HS-5 (cell line): Measurements from ENCODE around the gene SLC17A4.
A peak's percentile ranks its signal among the peaks of the same experiment; 100 is the strongest.

Source experiments
- DNase-seq: peaks from one replicate; pipeline ENCODE4 v3.0.0-alpha.2; 2012; ENCODE audit warnings: low read depth

SLC17A4 gene

DNA sequence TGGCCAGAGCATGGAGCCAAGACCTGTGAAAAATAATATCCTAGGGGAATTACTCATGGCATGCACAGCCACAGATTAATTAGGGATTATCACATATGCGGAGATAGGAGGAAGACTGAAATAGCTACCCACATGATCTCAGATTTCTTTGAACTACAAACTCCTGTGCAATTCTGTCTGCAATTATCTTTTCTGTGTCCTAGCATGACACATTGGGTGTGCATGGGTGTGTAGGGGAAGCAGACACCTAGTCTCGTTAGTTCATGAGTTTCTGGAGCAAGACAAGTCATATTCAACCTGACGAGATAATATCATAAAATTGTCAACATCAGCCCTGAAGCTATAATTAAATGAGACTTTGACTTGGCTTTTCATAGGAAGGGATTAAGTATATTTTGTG, 3.6 kb upstream of the SLC17A4 start:
- DNase-seq = no peak

DNA sequence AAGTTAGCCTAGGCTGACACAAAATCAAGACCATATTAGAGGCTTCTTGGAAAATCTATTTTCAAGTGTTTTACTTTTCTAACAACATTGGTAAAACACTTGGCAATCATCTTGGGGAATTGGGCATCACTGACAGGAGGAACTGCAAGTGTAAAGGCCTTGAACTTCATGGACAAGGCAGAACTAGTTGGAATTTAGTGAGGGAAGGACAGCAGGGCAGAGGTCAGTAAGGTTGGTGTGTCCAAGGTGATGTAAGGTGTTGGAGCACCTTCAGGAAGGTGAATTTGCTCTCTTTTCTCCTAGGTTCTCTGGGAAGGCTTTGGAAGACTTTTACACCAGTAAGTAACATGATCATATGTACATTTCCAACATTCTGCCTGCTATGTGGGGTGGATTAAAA, 1.5 kb upstream of the SLC17A4 start:
- no peak for DNase-seq

GRCh38 chr6:25755483-25755882, 941 bp downstream of the SLC17A4 start:
- no peak for DNase-seq

DNA sequence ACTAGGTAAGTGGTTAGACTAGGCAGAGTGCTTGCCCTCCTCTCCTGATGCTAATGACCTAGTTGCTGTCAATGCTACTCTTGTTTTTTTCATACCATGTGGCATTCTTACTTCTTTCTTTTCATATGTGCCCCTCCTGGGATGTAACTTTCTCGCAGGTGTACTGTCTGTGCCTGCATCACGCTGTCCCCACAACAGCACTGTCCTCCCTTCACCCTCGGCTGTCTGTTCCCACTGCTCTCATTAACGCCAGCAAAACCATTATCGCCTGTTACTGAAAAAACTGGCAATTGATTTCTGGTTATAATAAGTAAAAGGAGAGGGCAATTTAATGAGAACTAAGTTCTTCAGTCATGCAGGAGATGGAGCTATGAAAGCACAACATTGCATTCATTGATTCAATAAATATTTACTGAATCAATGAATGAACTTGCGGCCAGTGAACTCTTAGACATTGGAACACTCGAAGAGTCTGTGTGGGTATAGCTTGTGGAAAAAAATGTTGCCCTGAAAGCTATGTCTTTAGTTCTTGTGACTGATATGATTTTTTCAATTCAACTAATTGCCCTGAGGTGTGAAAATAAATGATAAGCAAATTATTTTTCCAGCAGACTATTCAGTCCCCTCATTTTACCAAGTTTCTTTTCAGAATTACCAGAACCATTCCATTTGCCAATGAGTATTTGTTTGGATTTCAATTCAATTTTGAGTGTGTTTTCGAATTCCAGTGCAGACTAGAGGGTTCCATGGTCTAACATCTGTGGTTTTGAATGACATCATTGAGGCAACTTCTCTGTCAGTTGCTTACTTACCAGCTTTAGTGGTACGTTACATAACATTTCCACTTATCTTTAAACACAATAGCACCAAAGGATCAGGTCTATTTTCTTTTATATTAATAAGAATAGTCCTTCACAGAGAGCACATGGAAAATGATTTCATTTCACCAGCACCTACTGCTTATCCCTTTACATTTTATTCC, 2.1 kb downstream of the SLC17A4 start:
- DNase-seq = no peak

- no peak for DNase-seq
These were observed 3.5 kb downstream of the SLC17A4 start for GRCh38 chr6:25757936-25758642.

GRCh38 chr6:25764611-25765010, 10.1 kb downstream of the SLC17A4 start:
- DNase-seq = no peak

DNA sequence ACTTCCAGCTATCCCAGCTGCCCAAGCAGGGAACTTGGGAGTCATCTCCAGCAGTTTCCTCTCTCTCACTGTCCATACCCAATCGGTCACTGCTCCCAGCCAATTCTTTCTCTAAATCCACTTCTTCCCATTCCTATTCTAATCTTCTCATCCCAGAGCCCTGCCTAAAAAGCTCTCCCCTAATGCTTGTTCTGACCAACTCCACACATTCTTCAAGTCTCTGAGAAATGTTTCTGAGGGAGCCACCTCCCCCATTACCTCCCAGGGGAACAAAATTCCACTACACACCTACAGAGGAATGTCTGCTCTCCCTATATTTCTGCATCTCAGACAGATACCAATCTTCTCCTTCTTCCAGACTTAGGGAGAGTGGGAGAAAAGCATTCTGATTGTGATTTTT, 14.0 kb downstream of the SLC17A4 start:
- no peak for DNase-seq

DNA sequence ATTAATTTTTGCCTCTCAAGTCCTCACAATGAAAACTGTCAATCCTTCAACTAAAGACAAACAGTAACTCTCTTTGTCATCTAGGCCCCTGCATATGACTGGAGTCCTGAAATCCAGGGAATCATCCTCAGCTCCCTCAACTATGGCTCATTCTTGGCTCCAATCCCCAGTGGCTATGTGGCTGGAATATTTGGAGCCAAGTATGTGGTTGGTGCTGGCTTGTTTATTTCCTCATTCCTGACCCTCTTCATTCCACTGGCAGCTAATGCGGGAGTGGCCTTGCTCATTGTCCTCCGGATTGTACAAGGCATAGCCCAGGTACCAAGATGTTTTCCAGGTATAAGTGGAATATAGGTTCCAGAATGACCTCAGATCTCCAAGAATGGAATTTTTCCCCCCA, 15.4 kb downstream of the SLC17A4 start:
- DNase-seq = peak; percentile 10

DNA sequence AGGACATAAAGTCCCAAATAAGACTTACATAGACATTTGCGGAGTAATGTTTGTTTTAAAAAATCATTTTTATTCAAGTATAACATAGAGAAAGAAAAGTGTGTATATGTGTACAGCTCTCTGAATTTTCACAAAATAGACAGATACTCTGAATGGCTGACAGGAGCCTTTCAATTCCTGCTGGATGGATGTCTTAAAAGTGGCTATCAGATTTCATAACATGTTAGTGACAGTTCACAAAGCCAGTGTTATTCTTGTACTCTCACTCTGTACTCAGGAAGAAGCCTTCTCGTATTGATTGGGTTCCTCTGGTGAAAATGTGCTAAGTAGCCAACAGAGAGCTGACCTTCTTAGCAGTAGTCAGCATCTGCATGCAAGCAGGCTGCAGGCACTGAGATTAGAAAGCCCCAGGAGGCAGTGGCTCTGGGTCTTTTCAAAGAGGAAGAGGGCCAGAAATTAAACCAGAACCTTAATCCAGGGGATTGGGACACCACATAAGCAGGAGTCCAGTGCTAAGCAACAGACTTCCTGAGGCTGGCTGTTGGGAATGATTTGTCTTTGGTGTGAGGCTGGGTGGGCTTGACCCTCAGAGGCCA, 19.7 kb downstream of the SLC17A4 start:
- DNase-seq = no peak

- no peak for DNase-seq
These were observed 22.5 kb downstream of the SLC17A4 start for GRCh38 chr6:25777031-25777430.

DNA sequence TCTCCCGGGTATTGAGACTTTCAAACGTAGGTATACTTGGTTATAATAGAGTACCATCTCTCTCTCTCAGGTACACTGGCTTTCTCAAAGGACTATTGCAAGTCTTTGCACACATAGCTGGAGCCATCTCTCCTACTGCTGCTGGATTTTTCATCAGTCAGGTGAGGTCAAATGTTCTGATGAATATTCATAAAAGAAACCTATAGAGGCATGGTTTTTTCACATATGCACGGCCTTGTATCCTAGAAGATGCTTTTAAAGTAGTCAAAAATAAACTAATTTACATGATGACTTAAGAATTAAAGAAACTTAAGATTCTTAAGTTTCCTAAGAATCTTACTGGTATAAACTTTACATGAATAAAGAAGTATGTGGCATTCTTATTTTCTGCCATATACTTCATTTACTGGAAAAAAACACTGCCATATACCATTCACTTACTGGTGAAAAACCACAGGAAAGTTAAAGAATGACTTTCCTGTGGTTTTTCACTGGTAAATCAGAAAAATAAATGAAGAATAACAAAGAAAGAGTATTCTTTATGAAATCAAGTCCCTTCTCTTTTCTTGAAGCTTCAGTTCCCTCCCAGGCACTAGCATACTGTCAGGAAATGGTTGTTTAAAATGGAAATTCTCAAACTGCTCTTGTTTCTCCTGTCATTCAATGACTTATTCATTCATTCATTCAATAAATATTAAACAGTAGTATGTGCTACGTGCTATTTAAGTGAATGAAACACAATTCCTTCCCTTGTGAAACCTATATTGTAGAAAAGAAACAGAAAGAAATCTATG, 23.5 kb downstream of the SLC17A4 start:
- DNase-seq = no peak

- no peak for DNase-seq
These were observed 26.6 kb downstream of the SLC17A4 start for GRCh38 chr6:25781134-25781533.

DNA sequence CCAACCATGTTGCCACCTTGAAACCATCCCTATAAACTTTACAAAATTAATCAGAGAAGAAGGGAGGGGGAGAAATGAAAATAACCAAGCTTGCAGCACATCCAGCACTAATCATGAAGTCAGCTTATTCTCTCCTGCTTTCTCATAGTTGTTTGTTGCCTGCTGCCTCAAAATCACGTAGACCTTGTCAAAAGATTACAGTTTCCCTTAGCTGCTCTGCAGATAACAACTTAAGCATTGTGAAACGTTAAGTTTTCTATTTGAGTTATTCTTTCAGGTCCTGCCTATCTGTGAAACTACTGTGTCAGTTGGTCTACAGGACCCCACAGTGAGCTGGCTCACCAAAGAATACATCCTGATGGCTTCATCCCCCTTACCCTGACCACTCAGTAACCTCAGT, 32.9 kb downstream of the SLC17A4 start:
- DNase-seq = no peak

DNA sequence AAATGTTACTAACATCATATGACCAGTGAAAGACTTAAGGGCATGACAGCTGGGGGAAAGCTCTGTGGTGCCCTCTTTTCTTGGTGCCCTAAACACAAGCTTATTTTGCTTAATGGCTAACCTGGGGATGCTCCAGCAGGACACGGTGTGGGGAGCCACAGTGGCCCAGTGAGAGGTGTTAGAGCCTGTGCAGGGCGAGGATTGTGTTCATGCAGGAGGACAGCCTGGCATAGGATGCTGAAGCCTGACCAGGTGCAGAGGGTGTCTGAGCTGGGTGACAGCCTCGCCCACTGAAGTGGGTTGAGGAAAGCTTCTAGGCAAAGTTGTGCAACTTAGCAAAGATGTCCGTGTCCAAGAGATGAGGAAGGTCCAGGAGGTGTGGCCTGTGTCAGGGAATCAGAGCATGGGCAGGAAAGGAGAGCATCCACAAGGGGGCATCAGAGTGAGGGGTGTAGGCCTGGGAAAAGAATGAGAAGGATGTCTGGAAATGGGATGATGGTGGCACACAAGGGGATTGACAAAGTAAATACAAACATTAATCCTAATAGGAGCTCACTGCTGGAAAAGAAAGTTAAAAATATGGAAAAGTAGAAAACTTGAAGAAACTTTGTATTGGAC, 33.9 kb downstream of the SLC17A4 start:
- peak; percentile 22 for DNase-seq

GRCh38 chr6:25789475-25789874, 34.9 kb downstream of the SLC17A4 start:
- no peak for DNase-seq

GRCh38 chr6:25792016-25792415, 37.5 kb downstream of the SLC17A4 start:
- no peak for DNase-seq

GRCh38 chr6:25793970-25794369, 39.4 kb downstream of the SLC17A4 start:
- no peak for DNase-seq

DNA sequence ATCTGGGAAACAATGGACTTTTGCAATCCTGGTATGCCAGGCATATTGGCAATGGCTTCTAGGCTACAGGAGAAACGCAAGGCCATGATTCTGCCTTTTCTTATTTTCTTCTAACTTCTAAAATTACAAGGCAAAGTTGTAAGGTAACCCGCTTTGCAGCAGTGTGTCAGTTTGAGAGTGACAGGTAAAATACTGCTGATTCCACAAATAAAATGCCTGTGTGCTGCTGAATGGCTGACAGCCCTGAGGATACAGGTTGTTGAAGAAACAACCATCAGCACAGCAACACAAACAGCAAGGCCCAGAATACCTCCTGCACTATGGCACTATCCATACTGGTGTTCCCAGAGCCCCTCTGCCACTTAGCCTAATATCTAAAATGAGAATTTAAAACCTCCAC, 40.2 kb downstream of the SLC17A4 start:
- no peak for DNase-seq

- DNase-seq = no peak
These were observed 46.9 kb downstream of the SLC17A4 start for GRCh38 chr6:25801436-25801835.

DNA sequence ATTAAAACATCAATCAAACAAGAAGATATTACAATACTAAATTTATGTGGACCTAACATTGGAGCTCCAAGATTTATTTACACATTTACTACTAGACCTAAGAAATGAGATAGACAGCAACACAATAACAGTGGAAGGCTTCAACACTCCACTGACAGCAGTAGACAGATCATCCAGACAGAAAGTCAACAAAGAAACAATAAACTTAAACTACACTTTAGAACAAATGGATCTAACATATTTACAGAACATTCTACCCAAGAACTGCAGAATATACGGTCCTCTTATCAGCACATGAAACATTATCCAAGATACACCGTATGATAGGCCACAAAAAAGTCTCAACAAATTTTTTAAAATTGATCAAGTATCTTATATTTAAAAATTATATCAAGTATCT, 50.3 kb downstream of the SLC17A4 start:
- DNase-seq = no peak

DNA sequence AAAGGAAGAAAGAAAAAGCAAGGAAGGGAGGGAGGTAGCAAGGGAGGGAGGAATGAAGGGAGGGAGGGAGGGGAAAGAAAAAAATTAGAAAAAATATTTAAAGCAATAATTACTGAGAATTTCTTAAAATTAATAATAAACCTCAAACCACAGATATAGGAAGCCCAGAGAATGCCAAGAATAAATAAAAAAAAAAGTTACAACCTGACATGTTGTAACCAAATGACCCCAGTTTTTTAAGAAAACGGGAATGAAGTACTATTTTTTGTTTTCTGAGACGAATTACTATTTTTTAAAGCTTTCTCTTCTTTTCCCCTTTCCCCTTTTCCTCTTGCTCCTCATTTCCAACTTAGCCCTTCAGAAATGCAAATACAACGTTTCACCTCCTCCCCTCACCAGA, 60.7 kb downstream of the SLC17A4 start:
- no peak for DNase-seq

GRCh38 chr6:25816252-25816651, 61.7 kb downstream of the SLC17A4 start:
- no peak for DNase-seq
